ENCODE data around the gene TXNDC2.

The TXNDC2 gene

DNA sequence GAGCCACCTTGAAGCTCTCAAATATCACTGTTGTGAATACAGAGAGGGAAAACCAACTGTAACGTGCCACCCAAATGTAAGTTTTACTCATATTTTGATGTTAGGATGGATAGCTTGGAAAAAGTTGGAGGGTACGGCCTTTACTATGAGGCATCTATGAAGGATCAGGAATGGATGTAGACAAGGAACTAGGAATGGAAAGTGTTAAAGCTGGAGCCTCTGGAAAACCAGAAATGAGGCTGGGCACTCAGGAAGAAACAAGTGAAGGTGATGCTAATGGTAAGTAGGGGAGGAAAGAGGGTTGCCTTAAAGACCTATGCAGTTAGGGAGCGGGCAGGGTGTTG is 204 bp downstream of the TXNDC2 start:
- no peak overlapping the region for H3K4ac ChIP-seq (ENCODE audit: low read depth in 1 of 2, low read length in 2 of 2)
- H3K9me3 ChIP-seq (ENCODE audit: control insufficient read depth, low read length): no peaks in the 10 kb centered on the region
- no peaks in the 10 kb centered on the region for H3K79me1 ChIP-seq (replicated peaks; ENCODE audit: low read length, poor library complexity, severe bottlenecking)
- no peak overlapping the region for H3K9ac ChIP-seq (ENCODE audit: low read length)
- no peak overlapping the region for H3K4me2 ChIP-seq (ENCODE audit: low read length, poor library complexity, severe bottlenecking)
- no peak for DNase-seq
- no peak overlapping the region for H3K14ac ChIP-seq (ENCODE audit: low read length in 2 of 2)
- H2BK12ac ChIP-seq (ENCODE audit: low read length in 2 of 2): no peak overlapping the region
- no peak overlapping the region for H3K18ac ChIP-seq (ENCODE audit: low read depth in 1 of 2, low read length in 2 of 2)
- H4K91ac ChIP-seq (ENCODE audit: low read length): no peak overlapping the region
- no peak overlapping the region for H3K4me3 ChIP-seq (ENCODE audit: insufficient read depth in 1 of 2, low read depth in 1 of 2, low read length in 2 of 2)
- no peaks in the 10 kb centered on the region for H3K27me3 ChIP-seq (ENCODE audit: control insufficient read depth in 1 of 2, insufficient read depth in 1 of 2, low read length in 2 of 2)
- H2BK15ac ChIP-seq (ENCODE audit: low read depth, poor library complexity, severe bottlenecking): no peak overlapping the region
- no peak overlapping the region for H3K27ac ChIP-seq (ENCODE audit: low read length, poor library complexity, severe bottlenecking)
- H2BK5ac ChIP-seq (ENCODE audit: low read depth, low read length, poor library complexity, severe bottlenecking): no peak overlapping the region
- WGBS: over 99% methylated on average over 3 of the region's 3 CpGs
- H3K4me1 ChIP-seq (ENCODE audit: control insufficient read depth, insufficient read depth, low read depth, low read length): no peaks in the 10 kb centered on the region
- H3K36me3 ChIP-seq (ENCODE audit: control insufficient read depth in 1 of 2, insufficient read depth in 2 of 2, low read depth in 1 of 2, low read length in 2 of 2): no peaks in the 10 kb centered on the region
- no peak overlapping the region for H2BK120ac ChIP-seq (ENCODE audit: low read depth, low read length)
- no peak overlapping the region for H4K8ac ChIP-seq (ENCODE audit: low read length)
- H3K23ac ChIP-seq (ENCODE audit: low read length in 2 of 2): no peak overlapping the region
- H2AK5ac ChIP-seq (ENCODE audit: low read length, severe bottlenecking): no peak overlapping the region
- H2AFZ ChIP-seq (ENCODE audit: low read depth, low read length): no peak overlapping the region

DNA sequence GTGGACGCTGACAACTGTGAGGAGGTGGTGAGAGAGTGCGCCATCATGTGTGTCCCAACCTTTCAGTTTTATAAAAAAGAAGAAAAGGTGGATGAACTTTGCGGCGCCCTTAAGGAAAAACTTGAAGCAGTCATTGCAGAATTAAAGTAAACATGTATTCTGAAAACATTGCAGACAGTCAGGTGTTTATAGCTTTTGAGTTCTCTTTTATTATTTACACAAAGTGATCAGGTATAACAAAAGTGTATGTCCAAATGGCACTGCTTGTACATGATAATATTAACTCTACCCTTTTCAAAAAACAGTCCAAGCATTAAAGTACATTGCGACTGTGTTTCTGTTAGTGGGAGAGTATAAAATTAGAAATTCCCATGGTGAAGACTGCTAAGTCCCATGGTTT is 2.2 kb downstream of the TXNDC2 start:
- H3K4me2 ChIP-seq (ENCODE audit: low read length, poor library complexity, severe bottlenecking): no peak overlapping the region
- no peak overlapping the region for H2BK5ac ChIP-seq (ENCODE audit: low read depth, low read length, poor library complexity, severe bottlenecking)
- H3K79me1 ChIP-seq (replicated peaks; ENCODE audit: low read length, poor library complexity, severe bottlenecking): no peaks in the 10 kb centered on the region
- H3K9ac ChIP-seq (ENCODE audit: low read length): no peak overlapping the region
- no peaks in the 10 kb centered on the region for H3K27me3 ChIP-seq (ENCODE audit: control insufficient read depth in 1 of 2, insufficient read depth in 1 of 2, low read length in 2 of 2)
- H2AK5ac ChIP-seq (ENCODE audit: low read length, severe bottlenecking): no peak overlapping the region
- H2BK15ac ChIP-seq (ENCODE audit: low read depth, poor library complexity, severe bottlenecking): no peak overlapping the region
- H4K8ac ChIP-seq (ENCODE audit: low read length): no peak overlapping the region
- H3K27ac ChIP-seq (ENCODE audit: low read length, poor library complexity, severe bottlenecking): no peak overlapping the region
- H2BK120ac ChIP-seq (ENCODE audit: low read depth, low read length): no peak overlapping the region
- no peak overlapping the region for H3K14ac ChIP-seq (ENCODE audit: low read length in 2 of 2)
- no peak overlapping the region for H2BK12ac ChIP-seq (ENCODE audit: low read length in 2 of 2)
- DNase-seq: no peak
- no peak overlapping the region for H3K4ac ChIP-seq (ENCODE audit: low read depth in 1 of 2, low read length in 2 of 2)
- H3K4me1 ChIP-seq (ENCODE audit: control insufficient read depth, insufficient read depth, low read depth, low read length): no peaks in the 10 kb centered on the region
- no peaks in the 10 kb centered on the region for H3K36me3 ChIP-seq (ENCODE audit: control insufficient read depth in 1 of 2, insufficient read depth in 2 of 2, low read depth in 1 of 2, low read length in 2 of 2)
- no peak overlapping the region for H4K91ac ChIP-seq (ENCODE audit: low read length)
- no peak overlapping the region for H3K18ac ChIP-seq (ENCODE audit: low read depth in 1 of 2, low read length in 2 of 2)
- no peak overlapping the region for H3K4me3 ChIP-seq (ENCODE audit: insufficient read depth in 1 of 2, low read depth in 1 of 2, low read length in 2 of 2)
- H3K9me3 ChIP-seq (ENCODE audit: control insufficient read depth, low read length): no peaks in the 10 kb centered on the region
- H3K23ac ChIP-seq (ENCODE audit: low read length in 2 of 2): no peak overlapping the region
- WGBS: 93% methylated on average over 4 of the region's 5 CpGs
- no peak overlapping the region for H2AFZ ChIP-seq (ENCODE audit: low read depth, low read length)

DNA sequence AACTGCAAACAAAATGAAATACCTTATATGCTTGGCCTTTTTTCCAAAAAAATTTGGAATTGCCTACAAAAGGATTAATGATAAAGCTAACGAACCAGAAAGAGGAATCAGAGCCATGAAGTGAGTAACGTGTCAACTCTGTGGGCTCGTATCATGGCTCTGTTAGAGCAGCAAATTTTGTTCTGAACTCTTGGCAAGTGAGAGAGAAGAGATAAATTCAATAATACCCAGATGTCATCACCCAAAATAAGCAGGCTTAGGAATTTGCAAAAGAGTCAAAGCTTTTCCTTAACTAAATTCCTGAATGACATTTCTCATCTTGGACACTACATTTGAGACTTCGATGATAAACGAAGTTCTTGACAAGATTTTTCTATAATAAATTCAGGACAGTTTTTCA is 4.4 kb downstream of the TXNDC2 start:
- Histone ChIP-seq H3K14ac (ENCODE audit: low read length in 2 of 2) (no peak overlapping the region), H3K9ac (ENCODE audit: low read length) (no peak overlapping the region), H3K4me1 (ENCODE audit: control insufficient read depth, insufficient read depth, low read depth, low read length) (peaks cover 2% of the 10 kb centered on the region), H3K27me3 (ENCODE audit: control insufficient read depth in 1 of 2, insufficient read depth in 1 of 2, low read length in 2 of 2) (no peaks in the 10 kb centered on the region), H2BK15ac (ENCODE audit: low read depth, poor library complexity, severe bottlenecking) (no peak overlapping the region), H3K79me1 (replicated peaks; ENCODE audit: low read length, poor library complexity, severe bottlenecking) (no peaks in the 10 kb centered on the region), H3K27ac (ENCODE audit: low read length, poor library complexity, severe bottlenecking) (no peak overlapping the region), H2AFZ (ENCODE audit: low read depth, low read length) (no peak overlapping the region), H3K4me2 (ENCODE audit: low read length, poor library complexity, severe bottlenecking) (no peak overlapping the region), H2BK5ac (ENCODE audit: low read depth, low read length, poor library complexity, severe bottlenecking) (no peak overlapping the region), H3K4me3 (ENCODE audit: insufficient read depth in 1 of 2, low read depth in 1 of 2, low read length in 2 of 2) (no peak overlapping the region), H4K91ac (ENCODE audit: low read length) (no peak overlapping the region), H2BK12ac (ENCODE audit: low read length in 2 of 2) (no peak overlapping the region), H3K23ac (ENCODE audit: low read length in 2 of 2) (no peak overlapping the region), H2BK120ac (ENCODE audit: low read depth, low read length) (no peak overlapping the region), H3K36me3 (ENCODE audit: control insufficient read depth in 1 of 2, insufficient read depth in 2 of 2, low read depth in 1 of 2, low read length in 2 of 2) (no peaks in the 10 kb centered on the region), H4K8ac (ENCODE audit: low read length) (no peak overlapping the region), H3K18ac (ENCODE audit: low read depth in 1 of 2, low read length in 2 of 2) (no peak overlapping the region), H2AK5ac (ENCODE audit: low read length, severe bottlenecking) (no peak overlapping the region), H3K9me3 (ENCODE audit: control insufficient read depth, low read length) (no peaks in the 10 kb centered on the region), H3K4ac (ENCODE audit: low read depth in 1 of 2, low read length in 2 of 2) (no peak overlapping the region)
- DNase-seq: no peak
- whole genome bisulfite sequencing: 98% methylated on average over 4 of the region's 5 CpGs

DNA sequence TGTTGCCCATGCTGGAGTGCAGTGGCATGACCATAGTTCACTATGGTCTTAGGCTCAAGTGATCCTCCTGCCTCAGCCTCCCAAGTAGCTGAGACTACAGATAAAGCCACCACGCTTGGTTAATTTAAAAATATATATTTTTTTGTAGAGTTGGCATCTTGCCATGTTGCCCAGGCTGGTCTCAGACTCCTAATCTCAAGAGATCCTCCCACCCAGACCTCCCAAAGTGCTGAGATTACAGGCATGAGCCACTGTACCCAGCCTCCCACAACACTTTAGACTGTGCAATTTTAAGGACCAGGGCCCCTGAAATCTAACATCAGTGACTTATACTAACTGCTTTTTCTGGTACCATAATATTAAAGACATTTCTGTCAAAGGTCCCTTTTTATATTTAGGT is 5.2 kb downstream of the TXNDC2 start:
- no peak overlapping the region for H3K14ac ChIP-seq (ENCODE audit: low read length in 2 of 2)
- peaks cover 2% of the 10 kb centered on the region for H3K4me1 ChIP-seq (ENCODE audit: control insufficient read depth, insufficient read depth, low read depth, low read length)
- no peak overlapping the region for H3K9ac ChIP-seq (ENCODE audit: low read length)
- H2AFZ ChIP-seq (ENCODE audit: low read depth, low read length): no peak overlapping the region
- H4K8ac ChIP-seq (ENCODE audit: low read length): no peak overlapping the region
- no peak overlapping the region for H2BK120ac ChIP-seq (ENCODE audit: low read depth, low read length)
- H3K4me2 ChIP-seq (ENCODE audit: low read length, poor library complexity, severe bottlenecking): no peak overlapping the region
- H3K18ac ChIP-seq (ENCODE audit: low read depth in 1 of 2, low read length in 2 of 2): no peak overlapping the region
- no CpG with 5 or more reads among the region's 1 CpG for WGBS
- H4K91ac ChIP-seq (ENCODE audit: low read length): no peak overlapping the region
- DNase-seq: no peak
- H2AK5ac ChIP-seq (ENCODE audit: low read length, severe bottlenecking): no peak overlapping the region
- no peak overlapping the region for H3K23ac ChIP-seq (ENCODE audit: low read length in 2 of 2)
- H3K27ac ChIP-seq (ENCODE audit: low read length, poor library complexity, severe bottlenecking): no peak overlapping the region
- H2BK12ac ChIP-seq (ENCODE audit: low read length in 2 of 2): no peak overlapping the region
- H3K36me3 ChIP-seq (ENCODE audit: control insufficient read depth in 1 of 2, insufficient read depth in 2 of 2, low read depth in 1 of 2, low read length in 2 of 2): no peaks in the 10 kb centered on the region
- no peak overlapping the region for H2BK5ac ChIP-seq (ENCODE audit: low read depth, low read length, poor library complexity, severe bottlenecking)
- no peaks in the 10 kb centered on the region for H3K79me1 ChIP-seq (replicated peaks; ENCODE audit: low read length, poor library complexity, severe bottlenecking)
- H3K4ac ChIP-seq (ENCODE audit: low read depth in 1 of 2, low read length in 2 of 2): no peak overlapping the region
- no peaks in the 10 kb centered on the region for H3K27me3 ChIP-seq (ENCODE audit: control insufficient read depth in 1 of 2, insufficient read depth in 1 of 2, low read length in 2 of 2)
- H3K9me3 ChIP-seq (ENCODE audit: control insufficient read depth, low read length): no peaks in the 10 kb centered on the region
- H2BK15ac ChIP-seq (ENCODE audit: low read depth, poor library complexity, severe bottlenecking): no peak overlapping the region
- no peak overlapping the region for H3K4me3 ChIP-seq (ENCODE audit: insufficient read depth in 1 of 2, low read depth in 1 of 2, low read length in 2 of 2)

Data from mesenchymal stem cell (in vitro differentiated cells and primary cell).